GM06990 (cell line): ENCODE data around the gene HIVEP2.
A peak's percentile ranks its signal among the peaks of the same experiment; 100 is the strongest.

ENCODE experiments used
- DNase-seq: peaks from one replicate; pipeline ENCODE4 v3.0.0-alpha.2; 2011; ENCODE audit not compliant: insufficient read length; ENCODE audit errors: extremely low read depth
- H3K27me3 ChIP-seq: replicated peaks from 2 replicates; pipeline ENCODE4 v1.6.0; 2011; ENCODE audit warnings: low read length; ENCODE audit not compliant: control insufficient read depth, insufficient read depth
- H3K36me3 ChIP-seq: 2 replicates; pipeline ENCODE4 v1.5.1; 2011; ENCODE audit warnings: low read length; ENCODE audit not compliant: control insufficient read depth, insufficient read depth
- H3K4me3 ChIP-seq: replicated peaks from 2 replicates; pipeline ENCODE4 v1.5.1; 2011; ENCODE audit warnings: low read depth, mild to moderate bottlenecking, control low read depth, low read length
- CTCF ChIP-seq: IDR thresholded peaks from 2 replicates; pipeline ENCODE4 v1.5.1; 2011; ENCODE audit warnings: low read length, control low read depth, mild to moderate bottlenecking, inconsistent platforms; ENCODE audit not compliant: insufficient read depth, poor library complexity, severe bottlenecking

HIVEP2 gene, protein sequence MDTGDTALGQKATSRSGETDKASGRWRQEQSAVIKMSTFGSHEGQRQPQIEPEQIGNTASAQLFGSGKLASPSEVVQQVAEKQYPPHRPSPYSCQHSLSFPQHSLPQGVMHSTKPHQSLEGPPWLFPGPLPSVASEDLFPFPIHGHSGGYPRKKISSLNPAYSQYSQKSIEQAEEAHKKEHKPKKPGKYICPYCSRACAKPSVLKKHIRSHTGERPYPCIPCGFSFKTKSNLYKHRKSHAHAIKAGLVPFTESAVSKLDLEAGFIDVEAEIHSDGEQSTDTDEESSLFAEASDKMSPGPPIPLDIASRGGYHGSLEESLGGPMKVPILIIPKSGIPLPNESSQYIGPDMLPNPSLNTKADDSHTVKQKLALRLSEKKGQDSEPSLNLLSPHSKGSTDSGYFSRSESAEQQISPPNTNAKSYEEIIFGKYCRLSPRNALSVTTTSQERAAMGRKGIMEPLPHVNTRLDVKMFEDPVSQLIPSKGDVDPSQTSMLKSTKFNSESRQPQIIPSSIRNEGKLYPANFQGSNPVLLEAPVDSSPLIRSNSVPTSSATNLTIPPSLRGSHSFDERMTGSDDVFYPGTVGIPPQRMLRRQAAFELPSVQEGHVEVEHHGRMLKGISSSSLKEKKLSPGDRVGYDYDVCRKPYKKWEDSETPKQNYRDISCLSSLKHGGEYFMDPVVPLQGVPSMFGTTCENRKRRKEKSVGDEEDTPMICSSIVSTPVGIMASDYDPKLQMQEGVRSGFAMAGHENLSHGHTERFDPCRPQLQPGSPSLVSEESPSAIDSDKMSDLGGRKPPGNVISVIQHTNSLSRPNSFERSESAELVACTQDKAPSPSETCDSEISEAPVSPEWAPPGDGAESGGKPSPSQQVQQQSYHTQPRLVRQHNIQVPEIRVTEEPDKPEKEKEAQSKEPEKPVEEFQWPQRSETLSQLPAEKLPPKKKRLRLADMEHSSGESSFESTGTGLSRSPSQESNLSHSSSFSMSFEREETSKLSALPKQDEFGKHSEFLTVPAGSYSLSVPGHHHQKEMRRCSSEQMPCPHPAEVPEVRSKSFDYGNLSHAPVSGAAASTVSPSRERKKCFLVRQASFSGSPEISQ (N-terminal part only)

DNA sequence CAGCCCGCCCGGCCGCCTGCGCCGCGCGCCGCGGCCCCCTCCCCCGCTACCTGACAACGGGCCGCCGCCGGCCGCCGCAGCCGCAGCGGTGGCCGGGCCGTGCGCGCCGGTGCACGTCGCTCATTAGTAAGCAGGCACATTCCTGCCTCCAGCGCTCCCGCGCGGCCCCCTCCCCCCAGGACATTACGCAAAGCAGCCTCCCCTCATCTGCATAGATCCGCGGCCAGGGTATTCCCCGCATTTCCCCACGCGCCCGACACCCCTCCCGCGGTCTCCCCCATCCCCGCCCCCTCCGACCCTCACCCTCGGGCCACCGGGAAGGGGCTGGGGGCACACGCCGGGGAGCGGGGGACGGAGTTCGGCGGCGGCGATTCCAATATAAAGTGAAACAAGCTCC, at the start of gene HIVEP2:
Gene HIVEP2, minus strand, starts transcription at position 128 of the 397 bp plus-strand sequence. CDS start 170,438 bp downstream, outside the sequence.
- peak; percentile 88 for DNase-seq
- no peaks in the 10 kb centered on the region for H3K27me3 ChIP-seq
- peak within 1 kb of the TSS; percentile 74 for H3K4me3 ChIP-seq
- H3K36me3 ChIP-seq = no peaks in the 10 kb centered on the region
- TF ChIP-seq CTCF = no peak

GRCh38 chr6:142993977-142994376, 49.0 kb upstream of the HIVEP2 start:
- TF ChIP-seq CTCF = no peak
- DNase-seq = no peak
- H3K36me3 ChIP-seq = no peaks in the 10 kb centered on the region
- H3K4me3 ChIP-seq = no peak overlapping the region
- no peaks in the 10 kb centered on the region for H3K27me3 ChIP-seq

DNA sequence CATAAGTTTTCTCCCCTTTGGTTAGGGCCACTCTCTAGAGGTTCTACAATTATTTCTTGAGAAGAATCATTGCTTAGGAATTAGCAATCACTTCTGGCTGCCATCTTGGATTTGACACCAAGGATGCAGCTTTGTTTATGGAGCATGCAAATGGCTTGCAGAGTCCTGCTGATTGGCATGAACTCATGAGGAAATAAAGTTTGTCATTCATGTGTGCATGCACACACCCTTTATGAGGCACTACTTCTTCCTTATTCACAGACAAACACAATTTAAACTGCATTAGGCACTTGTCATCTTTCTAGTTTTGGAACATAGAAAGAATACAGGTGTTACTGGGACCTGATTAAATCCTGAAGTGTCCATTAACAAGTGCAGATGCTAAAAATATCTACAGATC, 42.5 kb upstream of the HIVEP2 start:
- Histone ChIP-seq H3K36me3 (no peaks in the 10 kb centered on the region), H3K27me3 (no peaks in the 10 kb centered on the region), H3K4me3 (no peak overlapping the region)
- DNase-seq = no peak
- TF ChIP-seq CTCF = no peak

- no peak overlapping the region for H3K4me3 ChIP-seq
- H3K27me3 ChIP-seq = no peaks in the 10 kb centered on the region
- no peak for DNase-seq
Observed at GRCh38 chr6:142985281-142985680, 40.3 kb upstream of the HIVEP2 start.

More at GRCh38 chr6:142985281-142985680, 40.3 kb upstream of the HIVEP2 start:
- TF ChIP-seq CTCF = no peak
- no peaks in the 10 kb centered on the region for H3K36me3 ChIP-seq
